Measurements from ENCODE around the gene PTPRN2. TPM values are rescaled to one million over a fixed set of nuclear protein-coding genes. Genes with fewer than 3 reads are reported as not detected.
A peak's percentile ranks its signal among the peaks of the same experiment; 100 is the strongest.
"Not testable (repeated sequence)": the region's sequence is repeated elsewhere in the genome, so short reads cannot be mapped to it uniquely, and the experiment has no call there.

PTPRN2 gene
- total RNA-seq, 1 experiment from 2014 or later: not detected

DNA sequence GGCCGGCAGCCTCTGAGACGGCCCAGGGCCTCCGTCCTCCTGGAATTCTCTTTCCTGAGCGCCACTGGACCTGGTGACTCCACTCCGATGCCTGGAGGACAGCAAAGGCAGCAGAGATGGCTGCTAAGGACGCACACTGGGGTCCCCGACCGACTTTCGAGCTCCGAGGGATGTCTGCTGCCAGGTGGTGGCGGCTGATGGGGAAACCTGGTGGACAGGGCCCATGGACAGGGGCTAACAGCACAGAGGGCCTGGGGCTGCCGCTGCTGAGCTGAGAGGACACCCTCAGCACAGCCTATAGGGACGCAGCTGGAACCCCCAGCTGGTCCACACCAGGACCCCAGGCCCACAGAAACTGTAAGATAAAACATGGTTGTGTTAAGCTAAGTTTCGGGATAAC is 884.5 kb downstream of the PTPRN2 start:
- Histone ChIP-seq H3K4me1 (replicated peaks; ENCODE audit: insufficient read depth) (no peaks in the 10 kb centered on the region), H3K36me3 (ENCODE audit: low read depth) (no peaks in the 10 kb centered on the region), H2AFZ (no peak overlapping the region), H3K9me2 (ENCODE audit: insufficient read depth) (no peaks in the 10 kb centered on the region), H3K4me2 (no peak overlapping the region), H3K79me2 (ENCODE audit: low read depth) (no peaks in the 10 kb centered on the region), H4K20me1 (ENCODE audit: insufficient read depth) (no peaks in the 10 kb centered on the region), H3F3A (ENCODE audit: insufficient read depth, low read depth) (no peaks in the 10 kb centered on the region), H3K4me3 (no peak overlapping the region), H3K9me3 (ENCODE audit: insufficient read depth, low read depth) (no peaks in the 10 kb centered on the region), H3K27me3 (ENCODE audit: insufficient read depth, low read depth) (peaks cover 99% of the 10 kb centered on the region), H3K27ac (no peak overlapping the region)
- POLR2A ChIA-PET (ENCODE audit: unreplicated experiment): no interaction called here
- no TSS peak for BruUV-seq (replicated peaks)
- intact Hi-C loops (cut with micrococcal nuclease; ENCODE audit: unreplicated experiment): no loop called here
- CTCF ChIA-PET: no interaction called here
- TF ChIP-seq, protein P1, sequence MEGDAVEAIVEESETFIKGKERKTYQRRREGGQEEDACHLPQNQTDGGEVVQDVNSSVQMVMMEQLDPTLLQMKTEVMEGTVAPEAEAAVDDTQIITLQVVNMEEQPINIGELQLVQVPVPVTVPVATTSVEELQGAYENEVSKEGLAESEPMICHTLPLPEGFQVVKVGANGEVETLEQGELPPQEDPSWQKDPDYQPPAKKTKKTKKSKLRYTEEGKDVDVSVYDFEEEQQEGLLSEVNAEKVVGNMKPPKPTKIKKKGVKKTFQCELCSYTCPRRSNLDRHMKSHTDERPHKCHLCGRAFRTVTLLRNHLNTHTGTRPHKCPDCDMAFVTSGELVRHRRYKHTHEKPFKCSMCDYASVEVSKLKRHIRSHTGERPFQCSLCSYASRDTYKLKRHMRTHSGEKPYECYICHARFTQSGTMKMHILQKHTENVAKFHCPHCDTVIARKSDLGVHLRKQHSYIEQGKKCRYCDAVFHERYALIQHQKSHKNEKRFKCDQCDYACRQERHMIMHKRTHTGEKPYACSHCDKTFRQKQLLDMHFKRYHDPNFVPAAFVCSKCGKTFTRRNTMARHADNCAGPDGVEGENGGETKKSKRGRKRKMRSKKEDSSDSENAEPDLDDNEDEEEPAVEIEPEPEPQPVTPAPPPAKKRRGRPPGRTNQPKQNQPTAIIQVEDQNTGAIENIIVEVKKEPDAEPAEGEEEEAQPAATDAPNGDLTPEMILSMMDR (conservative IDR thresholded peaks at IDR 0.05): no peak
- DNase-seq: no peak

DNA sequence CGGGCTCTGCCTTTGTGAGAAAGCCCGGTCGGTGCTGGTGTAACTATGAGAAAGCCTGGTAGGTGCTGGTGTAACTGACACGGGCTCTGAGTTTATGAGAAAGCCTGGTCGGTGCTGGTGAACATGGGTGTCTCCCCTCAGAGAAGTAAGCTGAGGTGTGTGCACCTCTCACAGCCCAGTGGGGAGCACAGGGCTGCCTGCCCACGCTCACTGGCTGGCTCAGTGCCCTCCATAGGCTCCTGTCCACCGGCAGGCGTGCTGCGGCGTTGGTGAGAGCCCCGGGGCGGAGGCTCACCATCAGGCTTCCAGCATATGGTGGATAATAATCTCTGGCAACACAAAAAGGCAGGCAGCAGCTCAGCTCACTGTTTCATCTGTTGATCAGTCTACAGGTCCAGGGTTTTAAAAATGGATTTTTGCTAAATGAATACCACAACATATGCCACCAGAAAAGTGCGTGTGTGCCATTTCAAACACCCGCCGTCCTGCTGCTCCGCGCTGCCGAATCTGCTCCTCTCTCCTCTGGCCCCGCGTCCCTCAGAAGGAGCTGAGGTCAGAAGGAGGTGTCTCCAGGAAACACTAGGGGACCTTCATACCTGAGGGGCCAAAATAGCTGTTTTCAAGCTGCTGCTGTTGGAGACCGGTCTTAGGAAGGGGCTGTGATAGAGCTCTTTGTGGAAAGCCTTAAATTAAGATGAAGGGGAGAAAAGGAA is 885.2 kb downstream of the PTPRN2 start:
- Histone ChIP-seq H3K4me2 (no peak overlapping the region), H4K20me1 (ENCODE audit: insufficient read depth) (no peaks in the 10 kb centered on the region), H3K9me3 (ENCODE audit: insufficient read depth, low read depth) (no peaks in the 10 kb centered on the region), H3K36me3 (ENCODE audit: low read depth) (no peaks in the 10 kb centered on the region), H3K4me3 (no peak overlapping the region), H3K9me2 (ENCODE audit: insufficient read depth) (no peaks in the 10 kb centered on the region), H3K4me1 (replicated peaks; ENCODE audit: insufficient read depth) (no peaks in the 10 kb centered on the region), H3K27me3 (ENCODE audit: insufficient read depth, low read depth) (peaks cover 93% of the 10 kb centered on the region), H3F3A (ENCODE audit: insufficient read depth, low read depth) (no peaks in the 10 kb centered on the region), H3K27ac (no peak overlapping the region), H2AFZ (no peak overlapping the region), H3K79me2 (ENCODE audit: low read depth) (no peaks in the 10 kb centered on the region)
- CTCF ChIA-PET: no interaction called here
- intact Hi-C loops (cut with micrococcal nuclease; ENCODE audit: unreplicated experiment): no loop called here
- POLR2A ChIA-PET (ENCODE audit: unreplicated experiment): no interaction called here
- no peak for DNase-seq
- TF ChIP-seq, protein P1 (conservative IDR thresholded peaks at IDR 0.05): no peak
- TF ChIP-seq EZH2 (IDR thresholded peaks at IDR 0.05; ENCODE audit: low read depth): peak; percentile 96
- no TSS peak for BruUV-seq (replicated peaks)

GRCh38 chr7:157701395-157702180 is 886.0 kb downstream of the PTPRN2 start:
- POLR2A ChIA-PET (ENCODE audit: unreplicated experiment); H2AFZ ChIP-seq; CTCF ChIA-PET; H3K79me2 ChIP-seq (ENCODE audit: low read depth); H3K9me3 ChIP-seq (ENCODE audit: insufficient read depth, low read depth); H3K4me1 ChIP-seq (replicated peaks; ENCODE audit: insufficient read depth); H4K20me1 ChIP-seq (ENCODE audit: insufficient read depth); BruUV-seq (replicated peaks); H3K27ac ChIP-seq; H3K4me3 ChIP-seq; H3K4me2 ChIP-seq; DNase-seq; H3K9me2 ChIP-seq (ENCODE audit: insufficient read depth); intact Hi-C loops (cut with micrococcal nuclease; ENCODE audit: unreplicated experiment); H3F3A ChIP-seq (ENCODE audit: insufficient read depth, low read depth); H3K36me3 ChIP-seq (ENCODE audit: low read depth): not testable (repeated sequence)
- H3K27me3 ChIP-seq (ENCODE audit: insufficient read depth, low read depth): peaks cover 84% of the 10 kb centered on the region
- TF ChIP-seq EZH2 (IDR thresholded peaks at IDR 0.05; ENCODE audit: low read depth): peak; percentile 85; the same call in 1 of the 2 replicates

All from PC-9 (cell line).